ENCODE measurements around the gene UQCR11.

The UQCR11 gene

DNA sequence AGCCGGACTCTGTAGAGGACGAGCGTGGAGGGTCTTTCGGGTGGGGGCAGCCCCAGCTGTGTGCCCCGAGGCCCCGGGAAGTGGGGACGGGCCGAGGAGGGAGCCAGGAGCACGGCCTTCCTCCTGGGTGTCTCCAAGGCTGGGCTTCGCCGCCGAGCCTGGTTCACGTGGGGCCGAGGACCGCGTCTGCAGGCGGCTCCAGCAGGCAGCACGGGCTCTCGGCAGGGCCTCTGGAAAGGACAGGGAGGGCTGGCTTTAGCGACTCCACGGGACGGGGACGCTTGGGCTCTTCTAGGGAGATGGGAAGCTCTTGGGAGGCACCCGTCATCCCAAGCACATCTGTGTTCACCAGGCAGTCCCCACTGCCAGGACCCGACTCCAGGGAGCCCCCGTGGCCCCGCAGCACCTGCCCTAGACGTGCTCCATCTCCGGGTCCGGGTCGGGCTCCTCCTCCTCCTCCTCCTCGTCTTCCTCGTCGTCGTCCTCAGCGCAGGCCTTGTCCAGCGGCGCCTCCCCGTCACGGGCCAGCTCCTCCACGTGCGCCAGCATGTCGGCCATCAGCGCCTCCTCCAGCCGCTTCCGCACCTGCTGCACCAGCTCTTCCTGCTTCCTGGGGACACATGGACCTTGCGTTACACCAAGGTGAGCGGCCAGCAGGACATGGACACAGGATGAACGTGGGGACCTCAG, 27.2 kb downstream of the UQCR11 start:
- Histone ChIP-seq H3K4me3 (ENCODE audit: low read length) (no peak overlapping the region), H3K9ac (ENCODE audit: low read length) (no peak overlapping the region), H4K20me1 (ENCODE audit: insufficient read depth, low read length) (no peaks in the 10 kb centered on the region), H3K9me2 (replicated peaks; ENCODE audit: insufficient read depth, low read length) (no peaks in the 10 kb centered on the region), H3K9me3 (replicated peaks; ENCODE audit: insufficient read depth, low read length) (no peaks in the 10 kb centered on the region), H3K4me2 (ENCODE audit: low read depth, low read length) (no peak overlapping the region), H3K36me3 (replicated peaks; ENCODE audit: insufficient read depth, low read length) (no peaks in the 10 kb centered on the region; the same call in none of the 2 replicates), H3F3A (ENCODE audit: insufficient read depth, low read length) (no peaks in the 10 kb centered on the region), H2AFZ (ENCODE audit: low read length) (no peak overlapping the region), H3K27me3 (replicated peaks; ENCODE audit: insufficient read depth, low read length) (no peaks in the 10 kb centered on the region; the same call in 1 of the 2 replicates), H3K4me1 (ENCODE audit: low read length) (no peaks in the 10 kb centered on the region), H3K79me2 (ENCODE audit: low read length) (no peaks in the 10 kb centered on the region), H3K27ac (ENCODE audit: low read length) (no peak overlapping the region)
- DNase-seq: no peak
- TF ChIP-seq CTCF (IDR thresholded peaks at IDR 0.05; ENCODE audit: low read length): no peak
- TF ChIP-seq EZH2 (optimal IDR thresholded peaks at IDR 0.05; ENCODE audit: low read depth, low read length): no peak
- no peak for TF ChIP-seq EZH2phosphoT487 (IDR thresholded peaks at IDR 0.05; ENCODE audit: low read length)

- no peak overlapping the region for H3K27ac ChIP-seq (ENCODE audit: low read length)
- H3K4me1 ChIP-seq (ENCODE audit: low read length): no peaks in the 10 kb centered on the region
- H3K27me3 ChIP-seq (replicated peaks; ENCODE audit: insufficient read depth, low read length): peaks cover 7% of the 10 kb centered on the region
- no peaks in the 10 kb centered on the region for H4K20me1 ChIP-seq (ENCODE audit: insufficient read depth, low read length)
- no peaks in the 10 kb centered on the region; the same call in none of the 2 replicates for H3K36me3 ChIP-seq (replicated peaks; ENCODE audit: insufficient read depth, low read length)
- no peak overlapping the region for H2AFZ ChIP-seq (ENCODE audit: low read length)
- no peaks in the 10 kb centered on the region for H3K9me3 ChIP-seq (replicated peaks; ENCODE audit: insufficient read depth, low read length)
- H3K4me2 ChIP-seq (ENCODE audit: low read depth, low read length): no peak overlapping the region
- no peaks in the 10 kb centered on the region for H3K9me2 ChIP-seq (replicated peaks; ENCODE audit: insufficient read depth, low read length)
- no peaks in the 10 kb centered on the region for H3F3A ChIP-seq (ENCODE audit: insufficient read depth, low read length)
- TF ChIP-seq EZH2 (optimal IDR thresholded peaks at IDR 0.05; ENCODE audit: low read depth, low read length) (no peak), CTCF (IDR thresholded peaks at IDR 0.05; ENCODE audit: low read length) (no peak), EZH2phosphoT487 (IDR thresholded peaks at IDR 0.05; ENCODE audit: low read length) (no peak)
- H3K4me3 ChIP-seq (ENCODE audit: low read length): no peak overlapping the region
- no peaks in the 10 kb centered on the region for H3K79me2 ChIP-seq (ENCODE audit: low read length)
- no peak overlapping the region for H3K9ac ChIP-seq (ENCODE audit: low read length)
- DNase-seq: no peak
Observed at GRCh38 chr19:1577090-1577928, 28.0 kb downstream of the UQCR11 start.

DNA sequence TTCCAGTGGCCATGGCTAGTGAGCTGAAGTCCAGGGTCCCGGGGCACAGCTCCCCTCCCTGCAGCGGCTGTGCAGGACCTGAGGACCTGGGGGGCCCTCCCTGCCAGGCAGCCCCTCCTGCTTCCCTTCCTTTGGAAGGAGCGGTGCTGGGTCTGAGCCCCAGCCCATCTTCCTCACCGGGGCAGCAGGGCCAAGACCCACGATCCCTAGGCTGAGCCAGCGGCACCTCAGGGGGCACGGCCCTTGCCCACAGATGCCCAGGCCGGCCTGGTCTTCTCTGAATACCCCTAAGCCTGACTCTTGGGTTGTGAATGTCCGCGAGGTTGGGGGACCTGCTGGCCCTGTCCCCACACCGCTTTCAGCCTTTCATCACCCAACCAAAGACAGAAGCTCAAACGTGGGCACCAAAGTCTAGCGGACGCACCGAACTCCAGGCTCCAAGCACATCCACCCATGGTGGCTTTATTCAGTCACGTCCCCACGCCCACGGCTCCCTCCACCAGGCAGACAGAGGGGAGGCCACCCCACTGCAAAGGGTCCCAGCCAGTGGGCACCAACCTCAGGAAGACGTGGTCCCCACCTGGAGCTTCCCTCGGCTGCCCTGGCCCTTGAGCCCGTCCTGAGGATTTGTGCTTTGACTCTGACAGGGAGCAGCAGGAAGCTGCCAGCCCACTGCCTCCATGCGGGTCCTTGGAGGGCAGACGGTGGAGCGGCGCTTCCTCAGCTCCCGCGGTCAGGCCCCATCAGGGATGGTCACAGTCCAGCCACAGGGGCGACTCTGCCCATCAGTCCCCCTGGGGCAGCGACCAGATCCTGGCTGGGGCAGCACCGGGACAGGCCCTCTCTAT, 28.8 kb downstream of the UQCR11 start:
- TF ChIP-seq CTCF (IDR thresholded peaks at IDR 0.05; ENCODE audit: low read length) (no peak), EZH2 (optimal IDR thresholded peaks at IDR 0.05; ENCODE audit: low read depth, low read length) (no peak), EZH2phosphoT487 (IDR thresholded peaks at IDR 0.05; ENCODE audit: low read length) (no peak)
- H3K9me2 ChIP-seq (replicated peaks; ENCODE audit: insufficient read depth, low read length): no peaks in the 10 kb centered on the region
- H3K9me3 ChIP-seq (replicated peaks; ENCODE audit: insufficient read depth, low read length): no peaks in the 10 kb centered on the region
- no peak for DNase-seq
- H4K20me1 ChIP-seq (ENCODE audit: insufficient read depth, low read length): no peaks in the 10 kb centered on the region
- H2AFZ ChIP-seq (ENCODE audit: low read length): no peak overlapping the region
- no peak overlapping the region for H3K4me3 ChIP-seq (ENCODE audit: low read length)
- peaks cover 14% of the 10 kb centered on the region for H3K27me3 ChIP-seq (replicated peaks; ENCODE audit: insufficient read depth, low read length)
- H3K9ac ChIP-seq (ENCODE audit: low read length): no peak overlapping the region
- no peak overlapping the region for H3K27ac ChIP-seq (ENCODE audit: low read length)
- H3K79me2 ChIP-seq (ENCODE audit: low read length): no peaks in the 10 kb centered on the region
- no peaks in the 10 kb centered on the region for H3F3A ChIP-seq (ENCODE audit: insufficient read depth, low read length)
- H3K36me3 ChIP-seq (replicated peaks; ENCODE audit: insufficient read depth, low read length): no peaks in the 10 kb centered on the region; the same call in 1 of the 2 replicates
- H3K4me2 ChIP-seq (ENCODE audit: low read depth, low read length): no peak overlapping the region
- no peaks in the 10 kb centered on the region for H3K4me1 ChIP-seq (ENCODE audit: low read length)

Data from MM.1S (cell line).